PFSK-1 (cell line): ENCODE results near the gene PIK3R1.

Source experiments
- FOXP2 ChIP-seq: optimal IDR thresholded peaks from 2 replicates; pipeline ENCODE3; 2011; ENCODE audit warnings: borderline replicate concordance, control low read depth, inconsistent platforms; ENCODE audit not compliant: insufficient read depth; ENCODE audit errors: extremely low read length, extremely low read depth
- POLR2AphosphoS5 ChIP-seq: IDR thresholded peaks from 2 replicates; pipeline ENCODE4 v1.6.1; 2012; ENCODE audit warnings: low read depth, mild to moderate bottlenecking, control low read depth, low read length, moderate library complexity
- REST ChIP-seq, 2 experiments: IDR thresholded peaks; 2 replicates each; pipeline versions ENCODE4 v1.6.1 to v1.8.0; 2011 to 2012; ENCODE audit warnings: low read depth in 2 of 2, low read length in 2 of 2, control low read depth in 1 of 2, inconsistent platforms in 1 of 2, mild to moderate bottlenecking in 1 of 2, moderate library complexity in 1 of 2; ENCODE audit not compliant: insufficient read depth in 1 of 2
- SIN3A ChIP-seq: IDR thresholded peaks from 2 replicates; pipeline ENCODE4 v1.6.1; 2012; ENCODE audit warnings: mild to moderate bottlenecking, low read length, moderate library complexity, borderline replicate concordance; ENCODE audit not compliant: insufficient read depth
- TAF1 ChIP-seq: IDR thresholded peaks from 2 replicates; pipeline ENCODE4 v1.6.1; 2012; ENCODE audit warnings: low read length, control low read depth, borderline replicate concordance; ENCODE audit not compliant: insufficient read depth

Gene PIK3R1

GRCh38 chr5:68264024-68264956 is 48.7 kb downstream of the PIK3R1 start:
- no peak for TF ChIP-seq SIN3A
- no peak for TF ChIP-seq FOXP2
- no peak for TF ChIP-seq REST (IDR thresholded peaks at IDR 0.05; ENCODE audit: insufficient read depth in 1 of 2, low read depth in 2 of 2, low read length in 2 of 2)
- no peak for TF ChIP-seq POLR2AphosphoS5
- TF ChIP-seq TAF1 = no peak

- TF ChIP-seq POLR2AphosphoS5 (no peak), TAF1 (no peak), FOXP2 (no peak), REST (IDR thresholded peaks at IDR 0.05; ENCODE audit: insufficient read depth in 1 of 2, low read depth in 2 of 2, low read length in 2 of 2) (no peak), SIN3A (no peak)
Measured at GRCh38 chr5:68265347-68265746, 49.8 kb downstream of the PIK3R1 start.

GRCh38 chr5:68265822-68266395 is 50.4 kb downstream of the PIK3R1 start:
- no peak for TF ChIP-seq FOXP2
- no peak for TF ChIP-seq POLR2AphosphoS5
- TF ChIP-seq REST (IDR thresholded peaks at IDR 0.05; ENCODE audit: insufficient read depth in 1 of 2, low read depth in 2 of 2, low read length in 2 of 2) = no peak
- no peak for TF ChIP-seq TAF1

- no peak for TF ChIP-seq REST (IDR thresholded peaks at IDR 0.05; ENCODE audit: insufficient read depth in 1 of 2, low read depth in 2 of 2, low read length in 2 of 2)
- TF ChIP-seq POLR2AphosphoS5 = no peak
- no peak for TF ChIP-seq TAF1
- TF ChIP-seq SIN3A = no peak
- TF ChIP-seq FOXP2 = no peak
Measured at GRCh38 chr5:68266457-68266856, 50.9 kb downstream of the PIK3R1 start.
